ENCODE data around the gene CCBE1.

The CCBE1 gene

GRCh38 chr18:59672235-59672711, 24.9 kb downstream of the CCBE1 start:
- H3K4me3 ChIP-seq (ENCODE audit: low read length): no peak overlapping the region
- peak; percentile 89 for DNase-seq (ENCODE audit: low read depth)
- TF ChIP-seq CTCF (conservative IDR thresholded peaks at IDR 0.05; ENCODE audit: low read length): no peak

GRCh38 chr18:59671551-59671950, 25.7 kb downstream of the CCBE1 start:
- no peak for DNase-seq (ENCODE audit: low read depth)
- TF ChIP-seq CTCF (conservative IDR thresholded peaks at IDR 0.05; ENCODE audit: low read length): no peak
- H3K4me3 ChIP-seq (ENCODE audit: low read length): no peak overlapping the region

GRCh38 chr18:59669872-59670657, 27.2 kb downstream of the CCBE1 start:
- no peak overlapping the region for H3K4me3 ChIP-seq (ENCODE audit: low read length)
- peak; percentile 95 for DNase-seq (ENCODE audit: low read depth)
- TF ChIP-seq CTCF (conservative IDR thresholded peaks at IDR 0.05; ENCODE audit: low read length): no peak

GRCh38 chr18:59667488-59667887, 29.7 kb downstream of the CCBE1 start:
- H3K4me3 ChIP-seq (ENCODE audit: low read length): no peak overlapping the region
- no peak for TF ChIP-seq CTCF (conservative IDR thresholded peaks at IDR 0.05; ENCODE audit: low read length)
- DNase-seq (ENCODE audit: low read depth): no peak

GRCh38 chr18:59666007-59666402, 31.2 kb downstream of the CCBE1 start:
- peak; percentile 32 for DNase-seq (ENCODE audit: low read depth)
- peak overlapping the region; percentile 36 for H3K4me3 ChIP-seq (ENCODE audit: low read length)

GRCh38 chr18:59665057-59666006, 31.9 kb downstream of the CCBE1 start:
- peak overlapping the region; percentile 36 for H3K4me3 ChIP-seq (ENCODE audit: low read length)
- DNase-seq (ENCODE audit: low read depth): peak; percentile 90
- no peak for TF ChIP-seq CTCF (conservative IDR thresholded peaks at IDR 0.05; ENCODE audit: low read length)

GRCh38 chr18:59664329-59664728, 32.9 kb downstream of the CCBE1 start:
- H3K4me3 ChIP-seq (ENCODE audit: low read length): no peak overlapping the region
- DNase-seq (ENCODE audit: low read depth): no peak
- TF ChIP-seq CTCF (conservative IDR thresholded peaks at IDR 0.05; ENCODE audit: low read length): no peak
